ENCODE data around the gene CIROP. TPM values are rescaled to one million over a fixed set of nuclear protein-coding genes. Genes with fewer than 3 reads are reported as not detected.

The CIROP gene
- total RNA-seq, 2 experiments from 2014 or later = not detected

DNA sequence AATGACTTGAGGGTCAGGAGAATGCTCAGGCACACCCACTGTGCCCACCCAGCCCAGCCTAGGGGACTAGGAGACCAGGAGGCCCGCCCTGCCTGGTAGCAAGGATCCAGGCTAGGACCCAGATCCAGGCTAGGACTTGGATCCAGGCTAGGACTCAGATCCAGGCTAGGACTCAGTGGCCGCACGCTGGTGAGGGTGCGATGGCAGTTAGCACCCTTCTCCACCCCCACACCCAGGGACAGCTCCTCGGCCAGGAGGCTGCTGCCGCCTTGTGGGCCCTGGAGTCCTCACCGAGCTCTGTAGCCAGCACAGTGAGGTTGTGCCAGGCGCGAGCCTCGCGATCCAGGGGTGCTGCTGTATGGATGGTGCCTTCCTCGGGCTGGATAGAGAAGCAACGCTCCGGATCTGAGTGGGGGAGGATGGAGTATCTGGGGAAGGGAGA, 52.6 kb downstream of the CIROP start:
- intact Hi-C loops (cut with DNase I, micrococcal nuclease) = no loop called here

DNA sequence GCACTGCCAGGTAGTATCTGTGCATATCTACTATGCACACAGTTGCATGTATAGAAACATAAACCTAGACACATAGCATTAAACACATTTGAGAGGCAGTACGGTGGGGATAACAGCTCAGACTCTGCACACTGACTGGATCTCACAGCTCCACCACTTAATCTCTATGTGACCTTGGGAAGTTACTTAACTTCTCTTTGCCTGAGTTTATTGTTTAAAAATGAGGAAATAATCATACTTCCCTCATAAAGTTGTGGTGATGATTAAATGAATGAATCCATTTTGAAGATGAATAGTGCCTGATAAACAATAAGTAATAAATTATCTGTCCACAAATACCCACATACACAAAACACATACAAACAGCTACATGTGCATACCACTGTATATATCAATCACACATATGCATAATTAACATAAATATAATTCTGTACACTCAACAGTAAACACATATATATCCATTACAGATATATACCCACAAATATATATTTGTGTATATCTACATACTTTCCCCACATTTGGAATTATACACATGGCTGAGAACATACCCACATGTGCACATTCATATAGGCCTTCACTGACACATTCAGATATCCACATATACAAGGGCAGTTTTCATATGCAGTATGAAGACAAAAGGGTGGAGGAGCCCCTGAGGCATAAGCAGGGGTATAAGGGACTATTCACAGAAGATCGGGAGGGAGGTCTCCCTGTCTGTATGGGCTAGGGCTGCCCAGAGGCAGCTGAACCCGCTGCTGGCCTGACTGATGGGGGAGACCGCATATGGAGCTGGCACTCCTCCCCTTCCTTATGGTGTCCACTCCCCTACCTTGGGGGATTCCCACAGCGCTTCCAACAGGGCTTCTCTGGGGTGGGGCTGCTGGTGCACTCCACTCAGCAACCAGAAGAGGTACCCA, 53.4 kb downstream of the CIROP start:
- no peaks in the 10 kb centered on the region for H3K9me3 Mint-ChIP-seq
- ChIA-PET CTCF (interaction anchor here (1.2 to 1.4 kb wide), 2 partner anchors 17 to 65 kb away, joined by 3 read pairs; no protein-coding TSS in a partner anchor), POLR2A (interaction anchor here (1.8 kb wide), 1 partner anchor 23 kb away, joined by 5 read pairs; no protein-coding TSS in a partner anchor)
- H3K4me1 ChIP-seq (ENCODE audit: insufficient read depth, low read length) = peaks cover 8% of the 10 kb centered on the region
- DNase-seq = no peak
- intact Hi-C loops (cut with DNase I, micrococcal nuclease) = no loop called here
- H3K36me3 Mint-ChIP-seq (ENCODE audit: low read depth) = peaks cover 5% of the 10 kb centered on the region
- ATAC-seq (ENCODE audit: poor library complexity) = no peak
- no peaks in the 10 kb centered on the region for H3K36me3 ChIP-seq (ENCODE audit: insufficient read depth, low read length)
- no peaks in the 10 kb centered on the region for H3K27me3 Mint-ChIP-seq
- H3K9me3 ChIP-seq (ENCODE audit: control insufficient read depth in 1 of 2, insufficient read depth in 1 of 2, low read length in 2 of 2) = no peaks in the 10 kb centered on the region
- peaks cover 6% of the 10 kb centered on the region for H3K4me1 Mint-ChIP-seq (ENCODE audit: low read depth)
- no peak overlapping the region for H3K4me3 ChIP-seq (ENCODE audit: low read length)
- H3K27me3 ChIP-seq (ENCODE audit: control insufficient read depth in 1 of 2, insufficient read depth in 2 of 2, low read length in 2 of 2) = no peaks in the 10 kb centered on the region
- no peak overlapping the region for H3K4me3 Mint-ChIP-seq
- TF ChIP-seq, protein P1, sequence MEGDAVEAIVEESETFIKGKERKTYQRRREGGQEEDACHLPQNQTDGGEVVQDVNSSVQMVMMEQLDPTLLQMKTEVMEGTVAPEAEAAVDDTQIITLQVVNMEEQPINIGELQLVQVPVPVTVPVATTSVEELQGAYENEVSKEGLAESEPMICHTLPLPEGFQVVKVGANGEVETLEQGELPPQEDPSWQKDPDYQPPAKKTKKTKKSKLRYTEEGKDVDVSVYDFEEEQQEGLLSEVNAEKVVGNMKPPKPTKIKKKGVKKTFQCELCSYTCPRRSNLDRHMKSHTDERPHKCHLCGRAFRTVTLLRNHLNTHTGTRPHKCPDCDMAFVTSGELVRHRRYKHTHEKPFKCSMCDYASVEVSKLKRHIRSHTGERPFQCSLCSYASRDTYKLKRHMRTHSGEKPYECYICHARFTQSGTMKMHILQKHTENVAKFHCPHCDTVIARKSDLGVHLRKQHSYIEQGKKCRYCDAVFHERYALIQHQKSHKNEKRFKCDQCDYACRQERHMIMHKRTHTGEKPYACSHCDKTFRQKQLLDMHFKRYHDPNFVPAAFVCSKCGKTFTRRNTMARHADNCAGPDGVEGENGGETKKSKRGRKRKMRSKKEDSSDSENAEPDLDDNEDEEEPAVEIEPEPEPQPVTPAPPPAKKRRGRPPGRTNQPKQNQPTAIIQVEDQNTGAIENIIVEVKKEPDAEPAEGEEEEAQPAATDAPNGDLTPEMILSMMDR (IDR thresholded peaks at IDR 0.05) = no peak
- H3K27ac Mint-ChIP-seq = no peak overlapping the region
- H3K27ac ChIP-seq (ENCODE audit: low read depth in 1 of 2, low read length in 2 of 2) = no peak overlapping the region

More for the DNA sequence above, 52.6 kb downstream of the CIROP start:
- no peak overlapping the region for H3K4me3 ChIP-seq (ENCODE audit: low read length)
- H3K4me3 Mint-ChIP-seq = no peak overlapping the region
- TF ChIP-seq, protein P1 (IDR thresholded peaks at IDR 0.05) = no peak
- peaks cover 10% of the 10 kb centered on the region for H3K36me3 Mint-ChIP-seq (ENCODE audit: low read depth)
- no peak overlapping the region for H3K27ac ChIP-seq (ENCODE audit: low read depth in 1 of 2, low read length in 2 of 2)
- no peaks in the 10 kb centered on the region for H3K9me3 Mint-ChIP-seq
- DNase-seq = no peak
- H3K36me3 ChIP-seq (ENCODE audit: insufficient read depth, low read length) = no peaks in the 10 kb centered on the region
- POLR2A ChIA-PET = interaction anchor here (1.8 kb wide), 1 partner anchor 24 kb away, joined by 5 read pairs; no protein-coding TSS in a partner anchor
- no peak for ATAC-seq (ENCODE audit: poor library complexity)
- H3K27ac Mint-ChIP-seq = no peak overlapping the region
- CTCF ChIA-PET = interaction anchor here (0.8 to 1.2 kb wide), 2 partner anchors 46 to 66 kb away, joined by 3 to 4 read pairs; no protein-coding TSS in a partner anchor
- H3K27me3 Mint-ChIP-seq = no peaks in the 10 kb centered on the region
- no peaks in the 10 kb centered on the region for H3K27me3 ChIP-seq (ENCODE audit: control insufficient read depth in 1 of 2, insufficient read depth in 2 of 2, low read length in 2 of 2)
- no peaks in the 10 kb centered on the region for H3K9me3 ChIP-seq (ENCODE audit: control insufficient read depth in 1 of 2, insufficient read depth in 1 of 2, low read length in 2 of 2)
- H3K4me1 ChIP-seq (ENCODE audit: insufficient read depth, low read length) = peaks cover 16% of the 10 kb centered on the region
- H3K4me1 Mint-ChIP-seq (ENCODE audit: low read depth) = peaks cover 13% of the 10 kb centered on the region

Other genes starting within 250 kb of the CIROP start
- gene LRP10, start 233.2 kb downstream of the CIROP start, total RNA-seq = 10 to 100 TPM; 52.4 to 54.6 TPM
- 1 to 10 TPM; 9.2 to 9.4 TPM for gene REM2, start 221.8 kb downstream of the CIROP start, total RNA-seq
- gene RBM23, start 185.8 kb downstream of the CIROP start, total RNA-seq = 100 to 1,000 TPM in 1 of 2 experiments, 10 to 100 TPM in 1; 87.9 to 111 TPM
- gene PRMT5, start 175.6 kb downstream of the CIROP start, total RNA-seq = 10 to 100 TPM; 15.6 to 19.3 TPM
- 10 to 100 TPM; 17.5 to 19.6 TPM for gene HAUS4, start 147.9 kb downstream of the CIROP start, total RNA-seq
- gene AJUBA, start 122.4 kb downstream of the CIROP start, total RNA-seq = 1 to 10 TPM in 1 of 2 experiments, under 1 TPM in 1; 0.67 to 1.1 TPM
- gene C14orf93, start 94.8 kb downstream of the CIROP start, total RNA-seq = 1 to 10 TPM; 7.6 to 8.4 TPM
- 10 to 100 TPM; 20.1 to 24.5 TPM for gene PSMB5, start 70.1 kb downstream of the CIROP start, total RNA-seq
- gene PSMB11, start 62.8 kb downstream of the CIROP start, total RNA-seq = under 1 TPM; 0.16 to 0.31 TPM
- 1 to 10 TPM; 3.3 to 3.7 TPM for gene CDH24, start 47.5 kb downstream of the CIROP start, total RNA-seq
- 100 to 1,000 TPM; 282 to 288 TPM for gene ACIN1, start 9.9 kb downstream of the CIROP start, total RNA-seq
- 1 to 10 TPM; 3.1 to 3.9 TPM for gene C14orf119, start 9.5 kb downstream of the CIROP start, total RNA-seq
- not detected for gene CEBPE, start 14.3 kb upstream of the CIROP start, total RNA-seq
- gene SLC7A8, start 78.7 kb upstream of the CIROP start, total RNA-seq = under 1 TPM; 0.73 to 0.80 TPM
- not detected for gene RNF212B, start 132.9 kb upstream of the CIROP start, total RNA-seq
- gene HOMEZ, start 181.1 kb upstream of the CIROP start, total RNA-seq = 1 to 10 TPM; 2.0 to 2.8 TPM
- gene PPP1R3E, start 197.9 kb upstream of the CIROP start, total RNA-seq = 10 to 100 TPM; 51.0 to 53.8 TPM
- 1 to 10 TPM; 2.3 to 3.7 TPM for gene BCL2L2, start 201.8 kb upstream of the CIROP start, total RNA-seq
- 100 to 1,000 TPM; 188 to 195 TPM for gene PABPN1, start 216.5 kb upstream of the CIROP start, total RNA-seq
- gene SLC22A17, start 247.9 kb upstream of the CIROP start, total RNA-seq = 10 to 100 TPM; 19.5 to 21.1 TPM

Data from CD4-positive, alpha-beta T cell (primary cell).